Retinal pigment epithelial cell (primary cell): Measurements from ENCODE around the gene MET.
"Not testable (repeated sequence)": the region's sequence is repeated elsewhere in the genome, so short reads cannot be mapped to it uniquely, and the experiment has no call there.

Experiments
- DNase-seq: peaks from one replicate; pipeline ENCODE4 v3.0.0-alpha.2; 2010; ENCODE audit warnings: low read depth
- H3K4me3 ChIP-seq: 2 replicates; pipeline ENCODE4 v1.5.1; 2011; ENCODE audit warnings: mild to moderate bottlenecking, low read length, control low read depth, moderate library complexity
- TF ChIP-seq, protein P1 (sequence below): conservative IDR thresholded peaks from 2 replicates; pipeline ENCODE4 v1.5.1; 2011; ENCODE audit warnings: low read depth, low read length, control low read depth, inconsistent platforms

The MET gene

DNA sequence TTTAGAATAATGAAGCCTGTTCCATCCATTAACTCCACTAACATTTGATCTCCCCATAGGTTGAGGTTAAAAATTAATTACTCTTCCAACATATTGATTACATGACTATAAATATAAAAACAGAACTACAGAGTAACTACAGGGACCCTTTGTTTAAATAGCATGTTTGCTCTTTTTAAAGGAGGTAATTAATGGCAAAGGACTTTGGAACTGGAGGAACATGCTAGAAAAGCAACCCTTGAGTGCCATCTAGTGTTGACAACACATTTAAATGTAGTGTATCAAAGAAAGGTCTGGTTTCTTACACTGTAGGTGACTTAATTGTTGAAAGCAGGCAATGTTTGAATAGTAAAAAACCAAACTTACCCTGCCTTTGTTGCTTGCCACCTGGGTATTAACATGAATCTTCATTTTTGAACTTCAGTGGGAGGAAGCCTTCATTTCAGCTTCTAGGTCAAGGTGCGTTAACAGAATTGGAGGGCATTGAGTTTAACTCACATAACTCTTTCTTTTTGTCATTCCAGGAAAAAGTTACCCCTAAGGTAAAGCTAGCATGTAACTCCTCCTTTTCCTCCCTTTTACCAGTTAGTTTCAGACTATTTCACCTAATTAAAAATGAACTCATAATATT lies 137.8 kb downstream of the MET start:
- H3K4me3 ChIP-seq, result no peak overlapping the region
- DNase-seq, result peak; percentile 48
- TF ChIP-seq, protein P1, sequence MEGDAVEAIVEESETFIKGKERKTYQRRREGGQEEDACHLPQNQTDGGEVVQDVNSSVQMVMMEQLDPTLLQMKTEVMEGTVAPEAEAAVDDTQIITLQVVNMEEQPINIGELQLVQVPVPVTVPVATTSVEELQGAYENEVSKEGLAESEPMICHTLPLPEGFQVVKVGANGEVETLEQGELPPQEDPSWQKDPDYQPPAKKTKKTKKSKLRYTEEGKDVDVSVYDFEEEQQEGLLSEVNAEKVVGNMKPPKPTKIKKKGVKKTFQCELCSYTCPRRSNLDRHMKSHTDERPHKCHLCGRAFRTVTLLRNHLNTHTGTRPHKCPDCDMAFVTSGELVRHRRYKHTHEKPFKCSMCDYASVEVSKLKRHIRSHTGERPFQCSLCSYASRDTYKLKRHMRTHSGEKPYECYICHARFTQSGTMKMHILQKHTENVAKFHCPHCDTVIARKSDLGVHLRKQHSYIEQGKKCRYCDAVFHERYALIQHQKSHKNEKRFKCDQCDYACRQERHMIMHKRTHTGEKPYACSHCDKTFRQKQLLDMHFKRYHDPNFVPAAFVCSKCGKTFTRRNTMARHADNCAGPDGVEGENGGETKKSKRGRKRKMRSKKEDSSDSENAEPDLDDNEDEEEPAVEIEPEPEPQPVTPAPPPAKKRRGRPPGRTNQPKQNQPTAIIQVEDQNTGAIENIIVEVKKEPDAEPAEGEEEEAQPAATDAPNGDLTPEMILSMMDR, result peak; percentile 55

DNA sequence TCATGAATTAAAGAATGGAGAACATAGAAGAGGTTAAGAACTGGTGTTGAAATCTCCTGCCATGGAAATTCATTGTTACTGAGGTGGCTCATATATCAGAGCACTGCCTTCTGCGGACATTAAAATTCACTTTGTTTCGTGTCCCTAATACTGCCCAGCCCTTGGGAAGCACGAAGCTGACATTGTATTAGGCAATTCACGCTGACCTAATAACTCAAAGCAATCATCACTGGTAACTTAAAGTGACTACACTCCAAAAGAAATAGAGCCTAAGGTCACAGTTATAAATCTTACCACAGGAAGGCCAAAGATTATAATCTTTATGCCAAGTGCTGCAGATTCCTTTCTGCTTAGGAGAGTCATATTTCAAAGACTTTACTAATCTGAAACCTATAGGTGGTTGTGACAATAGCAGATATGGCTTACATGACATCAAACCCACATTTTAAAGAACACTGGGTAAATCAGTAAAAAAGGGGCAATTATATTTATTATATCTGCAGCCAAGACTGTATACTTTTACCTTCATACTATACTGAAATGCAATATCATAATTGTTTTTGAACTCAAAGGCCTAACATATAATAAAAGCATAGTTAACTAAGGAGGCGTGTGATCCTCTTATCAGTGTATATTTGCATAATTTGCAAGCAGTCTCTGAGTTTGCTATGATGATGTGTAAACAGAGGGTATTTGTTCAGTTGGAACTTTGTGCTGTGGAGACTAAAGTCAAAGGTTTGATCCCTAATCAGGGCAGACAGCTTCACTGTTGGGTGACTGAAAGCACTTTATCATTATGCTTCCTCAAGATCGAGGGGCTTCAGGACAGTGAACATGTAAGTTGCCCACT lies 138.5 kb downstream of the MET start:
- DNase-seq, result peak; percentile 43
- TF ChIP-seq, protein P1, result peak; percentile 4
- H3K4me3 ChIP-seq, result no peak overlapping the region

DNA sequence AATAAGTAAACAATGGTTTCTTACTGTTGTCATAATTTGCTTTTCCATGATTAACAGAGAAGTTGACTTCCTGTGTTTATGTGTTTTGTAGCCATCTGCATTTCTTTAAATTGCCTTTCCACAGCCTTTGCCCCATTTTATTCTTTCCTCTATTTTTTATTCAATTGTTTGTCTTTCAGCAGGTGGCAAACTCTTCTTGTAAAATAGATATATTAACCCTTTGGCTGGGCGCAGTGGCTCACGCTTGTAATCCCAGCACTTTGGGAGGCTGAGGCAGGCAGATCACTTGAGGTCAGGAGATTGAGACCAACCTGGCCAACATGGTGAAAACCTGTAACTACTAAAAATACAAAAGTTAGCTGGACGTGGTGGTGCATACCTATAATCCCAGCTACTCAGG lies 139.8 kb downstream of the MET start:
- H3K4me3 ChIP-seq, result no peak overlapping the region
- TF ChIP-seq, protein P1, result no peak
- no peak for DNase-seq

DNA sequence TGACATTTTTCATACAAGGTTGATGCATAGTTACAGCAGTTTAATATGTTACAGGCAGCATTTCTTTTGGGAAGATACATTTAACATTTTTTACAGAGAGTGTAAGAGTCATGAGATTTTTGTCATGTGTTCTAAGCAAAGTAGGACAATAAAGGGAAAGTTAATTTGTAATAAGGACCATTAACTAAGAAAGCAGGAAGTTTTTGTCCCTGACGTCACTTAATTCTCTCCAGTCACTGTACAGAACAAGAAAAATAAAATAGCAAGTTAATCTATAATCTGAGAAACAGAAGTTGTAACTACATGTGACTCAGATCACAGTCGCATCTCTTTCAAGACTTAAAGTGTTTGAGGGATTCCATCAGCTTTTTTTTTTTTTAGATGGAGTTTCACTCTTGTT lies 140.9 kb downstream of the MET start:
- TF ChIP-seq, protein P1, result no peak
- no peak overlapping the region for H3K4me3 ChIP-seq
- DNase-seq, result no peak

DNA sequence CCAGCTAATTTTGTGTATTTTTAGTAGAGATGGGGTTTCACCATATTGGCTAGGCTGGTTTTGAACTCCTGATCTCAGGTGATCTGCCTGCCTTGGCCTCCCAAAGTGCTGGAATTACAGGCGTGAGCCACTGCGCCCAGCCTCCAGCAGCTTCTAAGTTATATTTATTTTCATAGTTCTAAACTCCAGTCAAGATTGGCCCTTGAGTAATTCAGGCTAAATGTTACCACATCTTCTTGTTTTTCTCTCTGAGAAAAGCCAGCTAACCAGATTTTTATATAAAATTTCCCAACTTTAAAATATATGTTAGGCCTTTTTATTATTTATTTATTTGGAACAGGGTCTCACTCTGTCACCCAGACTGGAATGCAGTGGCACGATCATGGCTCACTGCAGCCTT lies 141.4 kb downstream of the MET start:
- not testable (repeated sequence) for DNase-seq, H3K4me3 ChIP-seq

DNA sequence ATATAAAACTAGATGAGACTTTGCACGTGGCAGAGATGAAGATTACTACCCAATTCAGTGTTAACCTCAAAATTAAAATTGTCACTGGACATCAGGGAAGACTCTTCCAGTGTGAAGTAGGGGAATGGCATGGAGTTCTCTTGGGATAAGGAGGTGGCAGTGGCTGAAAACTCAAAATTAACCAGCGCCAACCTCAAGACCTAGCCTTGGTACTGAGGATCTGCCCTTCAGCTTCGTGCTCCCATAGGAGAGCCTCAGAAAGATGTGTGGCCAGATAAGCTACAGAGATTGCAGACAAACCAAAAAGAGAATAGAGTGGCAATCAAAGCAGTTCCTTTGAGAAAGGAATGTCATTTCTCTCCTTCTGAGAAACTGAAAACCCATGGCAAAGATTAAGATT lies 143.0 kb downstream of the MET start:
- TF ChIP-seq, protein P1, result no peak

DNA sequence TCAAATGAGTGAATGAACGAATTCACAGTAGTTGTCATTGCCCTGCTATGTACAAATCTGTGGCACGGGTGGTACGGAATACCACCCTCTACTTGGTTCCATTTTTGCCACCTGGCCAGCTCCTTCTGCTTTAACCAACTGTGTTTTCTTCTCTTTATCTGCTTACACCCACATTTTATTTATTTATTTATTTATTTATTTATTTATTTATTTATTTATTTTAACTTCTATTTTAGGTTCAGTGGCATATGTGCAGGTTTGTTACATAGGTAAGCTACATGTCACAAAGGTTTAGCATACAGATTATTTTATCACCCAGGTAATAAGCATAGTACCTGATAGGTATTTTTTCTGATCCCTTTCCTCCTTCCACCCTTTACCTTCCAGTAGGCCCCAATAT lies 148.2 kb downstream of the MET start:
- no peak for DNase-seq
- no peak overlapping the region for H3K4me3 ChIP-seq
- TF ChIP-seq, protein P1, result no peak

More for the DNA sequence above, 143.0 kb downstream of the MET start:
- H3K4me3 ChIP-seq, result no peak overlapping the region
- DNase-seq, result no peak

DNA sequence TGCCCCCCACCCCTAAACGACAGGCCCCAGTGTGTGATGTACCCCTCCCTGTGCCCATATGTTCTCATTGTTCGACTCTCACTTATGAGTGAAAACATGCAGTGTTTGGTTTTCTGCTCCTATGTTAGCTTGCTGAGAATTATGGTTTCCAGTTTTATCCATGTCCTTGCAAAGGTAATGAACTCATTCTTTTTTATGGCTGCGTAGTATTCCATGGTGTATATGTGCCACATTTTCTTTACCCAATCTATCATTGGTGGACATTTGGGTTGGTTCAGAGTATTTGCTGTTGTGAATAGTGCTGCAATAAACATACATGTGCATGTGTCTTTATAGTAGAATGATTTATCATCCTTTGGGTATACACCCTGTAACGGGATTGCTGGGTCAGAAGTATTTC lies 149.7 kb downstream of the MET start:
- H3K4me3 ChIP-seq, DNase-seq: not testable (repeated sequence)
